ENCODE measurements around the gene USP37. TPM values are rescaled to one million over a fixed set of nuclear protein-coding genes. Genes with fewer than 3 reads are reported as not detected.

The USP37 gene
- total RNA-seq, 1 experiment from 2014 or later: 11.6 TPM

DNA sequence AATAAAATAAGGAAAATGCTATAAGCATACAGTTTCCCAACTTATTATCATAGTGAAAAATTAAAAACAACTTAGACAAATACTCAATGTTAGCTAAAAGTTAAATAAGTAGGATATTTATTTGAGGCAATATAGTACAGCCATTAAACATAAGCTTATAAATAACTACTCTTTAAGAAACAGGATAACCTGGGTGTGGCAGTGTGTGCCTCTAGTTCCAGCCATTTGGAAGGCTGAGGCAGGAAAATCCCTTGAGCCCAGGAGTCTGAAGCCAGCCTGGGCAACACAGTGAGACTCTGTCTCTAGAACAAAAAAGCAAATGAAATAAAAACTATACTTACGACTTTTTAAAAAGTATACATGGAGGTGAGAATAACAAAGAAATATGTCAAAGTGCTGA, 109.6 kb downstream of the USP37 start:
- no peaks in the 10 kb centered on the region for H3K27me3 ChIP-seq (ENCODE audit: low read length)
- no peak for ATAC-seq
- no peaks in the 10 kb centered on the region for H3F3A ChIP-seq (ENCODE audit: low read length, unreplicated experiment)
- H3K4me3 ChIP-seq (ENCODE audit: low read length): no peak overlapping the region
- H3K36me3 ChIP-seq (ENCODE audit: low read depth, low read length): peaks cover 37% of the 10 kb centered on the region
- H3K27ac ChIP-seq (ENCODE audit: low read length): no peak overlapping the region
- H3K9me2 ChIP-seq (replicated peaks; ENCODE audit: low read length): no peaks in the 10 kb centered on the region
- no peaks in the 10 kb centered on the region for H3K4me1 ChIP-seq (ENCODE audit: insufficient read depth, low read length)
- H3K9me3 ChIP-seq (ENCODE audit: low read length): no peaks in the 10 kb centered on the region
- no peak overlapping the region for H3K9ac ChIP-seq (ENCODE audit: low read length)
- H3K79me2 ChIP-seq (ENCODE audit: low read length): no peaks in the 10 kb centered on the region
- DNase-seq: no peak
- no peak for TF ChIP-seq EZH2 (IDR thresholded peaks at IDR 0.05; ENCODE audit: low read length, unreplicated experiment)
- TF ChIP-seq EZH2phosphoT487 (IDR thresholded peaks at IDR 0.05; ENCODE audit: borderline replicate concordance, low read length): no peak
- TF ChIP-seq, protein P1, sequence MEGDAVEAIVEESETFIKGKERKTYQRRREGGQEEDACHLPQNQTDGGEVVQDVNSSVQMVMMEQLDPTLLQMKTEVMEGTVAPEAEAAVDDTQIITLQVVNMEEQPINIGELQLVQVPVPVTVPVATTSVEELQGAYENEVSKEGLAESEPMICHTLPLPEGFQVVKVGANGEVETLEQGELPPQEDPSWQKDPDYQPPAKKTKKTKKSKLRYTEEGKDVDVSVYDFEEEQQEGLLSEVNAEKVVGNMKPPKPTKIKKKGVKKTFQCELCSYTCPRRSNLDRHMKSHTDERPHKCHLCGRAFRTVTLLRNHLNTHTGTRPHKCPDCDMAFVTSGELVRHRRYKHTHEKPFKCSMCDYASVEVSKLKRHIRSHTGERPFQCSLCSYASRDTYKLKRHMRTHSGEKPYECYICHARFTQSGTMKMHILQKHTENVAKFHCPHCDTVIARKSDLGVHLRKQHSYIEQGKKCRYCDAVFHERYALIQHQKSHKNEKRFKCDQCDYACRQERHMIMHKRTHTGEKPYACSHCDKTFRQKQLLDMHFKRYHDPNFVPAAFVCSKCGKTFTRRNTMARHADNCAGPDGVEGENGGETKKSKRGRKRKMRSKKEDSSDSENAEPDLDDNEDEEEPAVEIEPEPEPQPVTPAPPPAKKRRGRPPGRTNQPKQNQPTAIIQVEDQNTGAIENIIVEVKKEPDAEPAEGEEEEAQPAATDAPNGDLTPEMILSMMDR (conservative IDR thresholded peaks at IDR 0.05; ENCODE audit: low read depth, low read length): no peak
- intact Hi-C loops (cut with micrococcal nuclease): no loop called here
- ChIA-PET POLR2A (ENCODE audit: unreplicated experiment) (no interaction called here), CTCF (no interaction called here)
- H4K20me1 ChIP-seq (ENCODE audit: low read length): no peaks in the 10 kb centered on the region
- no peak overlapping the region for H2AFZ ChIP-seq (ENCODE audit: low read length)
- BruUV-seq (replicated peaks): no TSS peak
- no peak overlapping the region for H3K4me2 ChIP-seq (ENCODE audit: low read length)

DNA sequence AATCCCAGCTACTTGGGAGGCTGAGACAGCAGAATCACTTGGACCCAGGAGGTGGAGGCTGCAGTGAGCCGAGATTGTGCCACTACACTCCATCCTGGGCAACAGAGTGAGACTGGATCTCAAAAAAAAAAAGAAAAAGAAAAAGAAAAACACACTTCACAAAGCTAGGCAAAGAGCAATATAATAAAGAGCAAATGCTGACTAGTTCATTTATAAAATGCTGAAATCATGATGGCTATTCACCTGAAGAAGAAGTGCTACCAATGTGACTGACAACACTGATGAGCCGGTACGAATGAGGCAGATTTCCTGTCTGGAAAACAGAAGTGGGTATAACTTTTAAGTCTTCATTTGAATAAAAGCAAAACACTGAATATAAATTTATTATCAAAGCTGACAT, 111.3 kb downstream of the USP37 start:
- Histone ChIP-seq H2AFZ (ENCODE audit: low read length) (no peak overlapping the region), H3K36me3 (ENCODE audit: low read depth, low read length) (peaks cover 37% of the 10 kb centered on the region), H3K27me3 (ENCODE audit: low read length) (no peaks in the 10 kb centered on the region), H3K79me2 (ENCODE audit: low read length) (no peaks in the 10 kb centered on the region), H3K9ac (ENCODE audit: low read length) (no peak overlapping the region), H3F3A (ENCODE audit: low read length, unreplicated experiment) (no peaks in the 10 kb centered on the region), H3K4me3 (ENCODE audit: low read length) (no peak overlapping the region), H3K9me2 (replicated peaks; ENCODE audit: low read length) (no peaks in the 10 kb centered on the region), H3K4me2 (ENCODE audit: low read length) (no peak overlapping the region), H3K4me1 (ENCODE audit: insufficient read depth, low read length) (no peaks in the 10 kb centered on the region), H4K20me1 (ENCODE audit: low read length) (no peaks in the 10 kb centered on the region), H3K9me3 (ENCODE audit: low read length) (no peaks in the 10 kb centered on the region), H3K27ac (ENCODE audit: low read length) (no peak overlapping the region)
- ChIA-PET CTCF (interaction anchor here (0.6 kb wide), 1 partner anchor 51 kb away, joined by 3 read pairs; no protein-coding TSS in a partner anchor), POLR2A (ENCODE audit: unreplicated experiment) (no interaction called here)
- no peak for DNase-seq
- ATAC-seq: no peak
- intact Hi-C loops (cut with micrococcal nuclease): no loop called here
- no TSS peak for BruUV-seq (replicated peaks)
- no peak for TF ChIP-seq EZH2phosphoT487 (IDR thresholded peaks at IDR 0.05; ENCODE audit: borderline replicate concordance, low read length)
- no peak for TF ChIP-seq EZH2 (IDR thresholded peaks at IDR 0.05; ENCODE audit: low read length, unreplicated experiment)
- TF ChIP-seq, protein P1 (conservative IDR thresholded peaks at IDR 0.05; ENCODE audit: low read depth, low read length): no peak

DNA sequence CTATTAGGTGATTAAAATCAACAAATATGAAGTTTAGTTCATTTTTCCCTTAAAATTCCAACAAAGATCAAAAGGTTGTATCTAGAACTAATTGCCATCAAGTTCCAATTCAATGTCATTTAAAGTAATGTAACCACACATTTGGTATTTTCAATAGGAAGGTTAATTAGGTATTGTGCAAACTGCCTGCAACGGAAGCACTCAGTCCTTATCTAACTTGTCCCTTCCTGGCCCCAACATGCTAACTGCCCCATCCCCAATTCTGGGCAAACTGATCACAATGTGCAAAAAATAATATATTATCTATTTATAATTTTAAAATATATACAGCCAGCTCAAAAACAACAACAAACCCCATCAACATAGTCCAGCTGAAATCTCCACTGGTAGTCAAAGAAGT, 116.1 kb downstream of the USP37 start:
- TF ChIP-seq, protein P1 (conservative IDR thresholded peaks at IDR 0.05; ENCODE audit: low read depth, low read length): no peak
- TF ChIP-seq EZH2phosphoT487 (IDR thresholded peaks at IDR 0.05; ENCODE audit: borderline replicate concordance, low read length) (no peak), EZH2 (IDR thresholded peaks at IDR 0.05; ENCODE audit: low read length, unreplicated experiment) (no peak)
- no peaks in the 10 kb centered on the region for H3K79me2 ChIP-seq (ENCODE audit: low read length)
- no peak overlapping the region for H3K4me3 ChIP-seq (ENCODE audit: low read length)
- H3K9me3 ChIP-seq (ENCODE audit: low read length): no peaks in the 10 kb centered on the region
- H3K4me2 ChIP-seq (ENCODE audit: low read length): no peak overlapping the region
- no peak overlapping the region for H3K27ac ChIP-seq (ENCODE audit: low read length)
- no peaks in the 10 kb centered on the region for H3K27me3 ChIP-seq (ENCODE audit: low read length)
- peaks cover 4% of the 10 kb centered on the region for H3F3A ChIP-seq (ENCODE audit: low read length, unreplicated experiment)
- H2AFZ ChIP-seq (ENCODE audit: low read length): no peak overlapping the region
- no peaks in the 10 kb centered on the region for H4K20me1 ChIP-seq (ENCODE audit: low read length)
- DNase-seq (no peak), ATAC-seq (no peak)
- H3K9me2 ChIP-seq (replicated peaks; ENCODE audit: low read length): no peaks in the 10 kb centered on the region
- peaks cover 30% of the 10 kb centered on the region for H3K36me3 ChIP-seq (ENCODE audit: low read depth, low read length)
- CTCF ChIA-PET: no interaction called here
- intact Hi-C loops (cut with micrococcal nuclease): no loop called here
- POLR2A ChIA-PET (ENCODE audit: unreplicated experiment): no interaction called here
- H3K9ac ChIP-seq (ENCODE audit: low read length): no peak overlapping the region
- no TSS peak for BruUV-seq (replicated peaks)
- H3K4me1 ChIP-seq (ENCODE audit: insufficient read depth, low read length): peaks cover 19% of the 10 kb centered on the region
